GM20000 (cell line): ENCODE data around the gene USO1.

Experiments
- DNase-seq: peaks from one replicate; pipeline ENCODE4 v3.0.0; 2012; ENCODE audit warnings: low spot score
- CTCF ChIP-seq: IDR thresholded peaks from 2 replicates; pipeline ENCODE4 v1.5.1; 2012; ENCODE audit warnings: mild to moderate bottlenecking, control low read depth; ENCODE audit errors: extremely low read depth, missing control alignments

USO1 gene

DNA sequence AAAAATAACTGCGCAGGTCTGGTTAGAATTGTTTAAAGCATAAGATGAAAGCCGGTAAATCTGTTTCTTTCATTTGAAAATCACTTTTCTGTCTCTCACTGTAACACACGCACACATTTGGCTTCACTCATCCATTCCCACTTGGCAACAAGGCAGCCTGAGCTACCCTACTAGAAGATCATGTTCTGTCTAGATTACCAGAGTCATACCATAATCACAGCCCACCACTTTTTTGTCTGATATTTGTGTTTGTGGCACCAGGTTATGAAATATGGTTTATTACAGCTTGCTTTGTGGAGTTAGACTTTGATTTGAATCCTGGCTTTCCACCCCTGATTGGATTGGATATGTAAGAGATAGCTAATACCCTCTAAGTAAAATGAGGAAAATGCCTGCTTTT is 2.2 kb downstream of the USO1 start:
- no peak for TF ChIP-seq CTCF

GRCh38 chr4:75727073-75727472 is 2.7 kb downstream of the USO1 start:
- no peak for TF ChIP-seq CTCF
- no peak for DNase-seq

More for the DNA sequence above, 2.2 kb downstream of the USO1 start:
- DNase-seq, result no peak

DNA sequence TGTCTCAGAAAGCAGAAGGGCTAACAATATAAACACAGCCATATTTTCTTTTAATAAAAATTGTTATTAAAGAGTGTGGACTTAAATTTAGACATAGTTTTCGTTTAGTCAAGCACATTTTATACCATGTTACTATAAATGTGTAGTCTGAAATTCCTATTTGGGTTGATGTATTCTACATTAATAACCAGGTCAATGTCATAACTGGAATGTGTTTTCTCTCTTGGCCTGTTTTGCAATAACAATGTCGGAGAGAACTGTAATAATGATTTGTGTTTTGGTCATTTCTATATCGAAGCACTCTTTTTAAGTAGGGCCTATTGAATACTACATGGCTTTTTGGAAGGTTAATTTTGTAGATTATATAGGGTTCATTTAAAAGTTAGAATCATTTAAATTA is 5.5 kb downstream of the USO1 start:
- no peak for TF ChIP-seq CTCF
- DNase-seq, result no peak

GRCh38 chr4:75733369-75733768 is 9.0 kb downstream of the USO1 start:
- no peak for DNase-seq
- no peak for TF ChIP-seq CTCF

DNA sequence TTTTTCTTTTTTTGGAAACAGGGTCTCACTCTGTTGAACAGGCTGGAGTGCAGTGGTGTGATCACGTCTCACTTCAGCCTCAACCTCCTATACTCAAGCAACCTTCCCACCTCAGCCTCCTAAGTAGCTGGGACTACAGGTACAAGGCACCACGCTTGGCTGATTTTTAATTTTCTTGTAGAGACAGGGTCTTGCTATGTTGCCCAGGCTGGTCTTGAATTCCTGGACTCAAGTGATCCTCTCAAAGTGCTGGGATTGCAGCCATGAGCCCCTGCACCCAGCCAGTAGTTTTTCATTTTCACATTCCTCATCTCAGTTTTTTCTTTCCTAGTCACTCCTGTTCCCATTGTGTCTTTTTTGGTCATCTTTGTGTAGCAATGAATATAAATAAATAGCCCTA is 11.1 kb downstream of the USO1 start:
- no peak for TF ChIP-seq CTCF
- no peak for DNase-seq

DNA sequence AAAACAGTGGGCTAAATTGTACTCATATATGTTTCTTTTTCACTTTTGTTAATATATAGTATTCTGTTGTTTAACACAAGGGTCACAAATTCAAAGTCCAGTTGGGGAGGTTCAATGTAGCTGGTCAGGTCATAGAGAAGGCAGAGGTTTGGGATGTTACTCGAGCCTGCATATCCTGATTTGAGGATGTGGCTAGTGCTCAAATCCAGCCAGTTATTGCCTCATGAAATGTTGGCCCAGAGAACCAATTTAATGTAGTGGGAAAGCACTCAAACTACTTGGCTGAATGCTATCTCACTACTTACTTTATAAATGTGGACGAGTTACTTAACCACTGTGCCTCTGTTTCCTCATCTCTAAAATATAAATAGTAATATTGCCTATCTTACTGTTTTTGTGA is 12.5 kb downstream of the USO1 start:
- no peak for TF ChIP-seq CTCF
- DNase-seq, result no peak

DNA sequence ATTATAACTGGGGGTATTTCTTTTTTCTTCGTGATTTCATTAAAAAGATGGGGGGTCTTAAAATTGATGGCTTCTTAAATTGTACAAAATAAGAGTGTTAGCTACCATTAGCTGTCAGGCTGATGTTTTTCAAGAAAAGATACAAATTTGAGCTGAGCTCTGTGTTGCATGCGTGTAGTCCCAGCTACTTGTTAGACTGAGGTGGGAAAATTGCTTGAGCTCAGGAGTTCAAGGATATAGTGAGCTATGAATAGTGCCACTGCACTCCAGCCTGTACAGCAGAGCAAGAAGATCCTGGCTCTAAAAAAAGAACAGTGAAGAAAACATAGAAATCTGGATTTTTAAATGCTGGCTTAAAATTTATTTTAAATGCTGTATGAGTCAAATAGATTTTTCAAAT is 13.0 kb downstream of the USO1 start:
- TF ChIP-seq CTCF, result no peak
- DNase-seq, result no peak
